Medulla oblongata (tissue), 1 donor: ENCODE data around the gene HIPK4.
A peak's percentile ranks its signal among the peaks of the same experiment; 100 is the strongest.
"Not testable (repeated sequence)": the region's sequence is repeated elsewhere in the genome, so short reads cannot be mapped to it uniquely, and the experiment has no call there.

Experiments
- DNase-seq: peaks from one replicate; pipeline ENCODE4 v3.0.0-alpha.2; 2015; ENCODE audit errors: extremely low spot score

The HIPK4 gene

GRCh38 chr19:40341601-40342482 lies 48.1 kb downstream of the HIPK4 start:
- peak; percentile 73 for DNase-seq

GRCh38 chr19:40339018-40339728 lies 50.8 kb downstream of the HIPK4 start:
- no peak for DNase-seq

- DNase-seq: no peak
Observed at GRCh38 chr19:40337594-40337993, 52.4 kb downstream of the HIPK4 start.

GRCh38 chr19:40337107-40337506 lies 52.9 kb downstream of the HIPK4 start:
- no peak for DNase-seq

GRCh38 chr19:40336601-40336900 lies 53.4 kb downstream of the HIPK4 start:
- DNase-seq: no peak

GRCh38 chr19:40335855-40336600 lies 54.0 kb downstream of the HIPK4 start:
- DNase-seq: no peak

- DNase-seq: no peak
Observed at GRCh38 chr19:40335101-40335500, 54.9 kb downstream of the HIPK4 start.

GRCh38 chr19:40333083-40333482 lies 56.9 kb downstream of the HIPK4 start:
- not testable (repeated sequence) for DNase-seq

GRCh38 chr19:40332669-40333068 lies 57.3 kb downstream of the HIPK4 start:
- peak; percentile 72 for DNase-seq

- no peak for DNase-seq
Observed at GRCh38 chr19:40331052-40331451, 58.9 kb downstream of the HIPK4 start.
